Naive thymus-derived CD8-positive, alpha-beta T cell (primary cell): ENCODE measurements around the gene ADAM22. TPM values are rescaled to one million over a fixed set of nuclear protein-coding genes. Genes with fewer than 3 reads are reported as not detected.

Experiments
- ATAC-seq, 2 donors: fragments of 150-1000 bp; cut with Tn5 transposase in 1 of 2; sonication (Bioruptor Pico), chemical (Tn5 transposase) in 1 of 2; 1 replicate in 1 of 2; 2 replicates in 1 of 2; pipeline ENCODE4 v1.10.0; 2021; ENCODE audit warnings: mild to moderate bottlenecking in 2 of 2, moderate library complexity in 2 of 2
- POLR2A ChIA-PET: fragments of 350-600 bp; sonication (Branson Sonifier 250); formaldehyde crosslinking; loops from one replicate; lab custom pipeline; 2021; ENCODE audit warnings: antibody characterized with exemption; lab: Charles Lee
- DNase-seq, 10 donors: peaks; one replicate each; pipeline versions ENCODE4 v3.0.0 to v3.0.0-alpha.2; 2020 to 2022
- H3K27ac Mint-ChIP-seq, 10 donors: one replicate each; pipeline ENCODE4 v1.8.0; 2020 to 2022; ENCODE audit warnings: mild to moderate bottlenecking in 10 of 10, mixed read lengths in 10 of 10, moderate library complexity in 4 of 10, inconsistent platforms in 1 of 10
- H3K27me3 Mint-ChIP-seq, 5 donors: one replicate each; pipeline ENCODE4 v1.8.0; 2021 to 2022; ENCODE audit warnings: mixed read lengths in 5 of 5
- H3K36me3 Mint-ChIP-seq, 3 donors: one replicate each; pipeline ENCODE4 v1.8.0; 2020 to 2022; ENCODE audit warnings: mixed read lengths in 3 of 3, mild to moderate bottlenecking in 2 of 3, inconsistent platforms in 1 of 3
- H3K4me1 Mint-ChIP-seq, 4 donors: one replicate each; pipeline ENCODE4 v1.8.0; 2021 to 2022; ENCODE audit warnings: mixed read lengths in 4 of 4
- H3K4me3 Mint-ChIP-seq, 10 donors: one replicate each; pipeline ENCODE4 v1.8.0; 2020 to 2022; ENCODE audit warnings: mild to moderate bottlenecking in 10 of 10, mixed read lengths in 10 of 10, moderate library complexity in 6 of 10, inconsistent platforms in 1 of 10
- H3K9me3 Mint-ChIP-seq, 9 donors: one replicate each; pipeline ENCODE4 v1.8.0; 2020 to 2022; ENCODE audit warnings: mixed read lengths in 9 of 9, mild to moderate bottlenecking in 3 of 9, inconsistent platforms in 1 of 9, moderate library complexity in 1 of 9
- polyA plus RNA-seq, 3 donors: library from polyadenylated mRNA; unstranded; fragments of 300-500 nt; fragmentation: Illumina TruSeq; gene quantifications; one replicate each; pipeline ENCODE4 v1.2.3, GENCODE V29; 2021
- total RNA-seq, 8 experiments: library from RNA in 2 of 8; stranded (reverse) in 2 of 8; gene quantifications; one replicate each; pipeline ENCODE4 v1.2.3 and lab custom pipeline; 2021 to 2026

The ADAM22 gene
- total and polyA plus RNA-seq, 5 experiments from 2014 or later: 0.60 to 9.2 (median 1.6) TPM

- DNase-seq: peak; percentile 85 to 96 (median 91)
- ATAC-seq: peak; percentile 95 to 98
- POLR2A ChIA-PET: interaction anchor here (1.4 kb wide), 1 partner anchor 286 kb away, joined by 4 read pairs; the partner anchor contains the start of gene ADAM22
- H3K9me3 Mint-ChIP-seq: no peaks in the 10 kb centered on the region
- H3K36me3 Mint-ChIP-seq: peaks cover 0 to 22% (median 0%) of the 10 kb centered on the region in 3 donors
- H3K4me1 Mint-ChIP-seq: peaks cover 14 to 47% (median 36%) of the 10 kb centered on the region in 4 donors
- no peaks in the 10 kb centered on the region for H3K27me3 Mint-ChIP-seq
- peak within 1 kb of the TSS; percentile 86 to 99 (median 97) for H3K27ac Mint-ChIP-seq
- peak within 1 kb of the TSS; percentile 88 to 99 (median 98) for H3K4me3 Mint-ChIP-seq
Measured at GRCh38 chr7:88219781-88220747, 286.0 kb downstream of the ADAM22 start, which contains the start of gene SRI. Gene SRI (minus strand): TSS chr7:88220038. CDS start chr7:88220026, 12 bp downstream.

DNA sequence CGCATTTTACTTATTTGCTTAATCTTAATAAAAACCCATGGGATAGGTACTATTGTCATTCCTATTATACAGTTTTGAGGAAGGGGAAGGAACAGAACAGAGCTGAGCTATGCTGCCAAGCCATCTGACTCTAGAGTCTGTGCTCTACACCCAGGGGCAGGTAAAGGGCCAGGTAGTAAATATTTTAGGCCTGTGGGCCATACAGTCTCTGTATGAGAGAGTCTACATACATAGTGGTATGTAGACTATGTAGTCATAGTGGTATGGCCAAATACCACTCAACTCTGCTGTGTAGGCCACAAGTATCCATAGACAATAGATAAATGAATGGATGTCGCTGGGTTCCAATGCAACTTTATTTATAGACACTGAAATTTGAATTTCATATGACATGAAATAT lies 289.2 kb downstream of the ADAM22 start:
- no peak for DNase-seq
- peaks cover 0 to 5% (median under 1%) of the 10 kb centered on the region in 9 donors for H3K9me3 Mint-ChIP-seq
- H3K27me3 Mint-ChIP-seq: peaks cover 0 to 6% (median 1%) of the 10 kb centered on the region in 5 donors
- no peak overlapping the region for H3K4me3 Mint-ChIP-seq
- no peak for ATAC-seq
- H3K27ac Mint-ChIP-seq: no peak overlapping the region
- POLR2A ChIA-PET: no interaction called here
- H3K36me3 Mint-ChIP-seq: peaks cover 0 to 2% (median 0%) of the 10 kb centered on the region in 3 donors
- H3K4me1 Mint-ChIP-seq: peaks cover 8 to 22% (median 21%) of the 10 kb centered on the region in 4 donors

DNA sequence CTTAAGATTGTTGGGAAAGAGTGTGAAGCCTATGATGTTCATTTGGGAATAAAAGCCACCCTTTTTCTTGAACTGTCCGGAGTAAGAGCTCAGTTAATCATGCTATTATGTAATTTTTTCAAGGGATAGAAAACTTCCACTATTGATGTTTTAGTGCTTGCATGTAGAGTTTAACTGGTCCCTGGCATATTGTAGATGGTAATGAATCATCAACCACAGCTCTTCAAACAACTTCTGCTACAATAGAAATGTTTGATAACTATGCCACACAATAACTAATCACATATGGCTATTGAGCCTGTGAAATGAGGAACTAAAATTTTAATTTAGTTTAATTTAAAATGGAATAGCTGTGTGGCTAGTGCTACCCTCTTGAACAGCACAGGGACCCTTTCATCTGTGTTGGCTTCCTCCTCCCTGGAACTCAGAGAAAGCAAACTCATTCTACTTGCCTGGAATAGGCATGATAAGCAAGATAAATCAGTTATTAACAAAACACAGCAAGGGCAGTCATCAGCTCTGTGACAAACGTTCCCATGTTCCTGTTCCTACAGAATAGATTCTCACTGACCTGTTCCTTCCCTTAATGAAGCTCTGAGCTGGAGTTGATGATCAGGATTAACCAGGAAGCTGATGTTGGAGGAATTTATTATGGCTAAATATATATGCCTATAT lies 290.7 kb downstream of the ADAM22 start:
- Mint-ChIP-seq H3K4me3 (no peak overlapping the region), H3K27ac (no peak overlapping the region), H3K27me3 (peaks cover 0 to 12% (median 8%) of the 10 kb centered on the region in 5 donors), H3K4me1 (peaks cover 5 to 14% (median 13%) of the 10 kb centered on the region in 4 donors), H3K9me3 (peaks cover 0 to 14% (median 6%) of the 10 kb centered on the region in 9 donors), H3K36me3 (peaks cover 0 to 7% (median 0%) of the 10 kb centered on the region in 3 donors)
- POLR2A ChIA-PET: no interaction called here
- no peak for ATAC-seq
- DNase-seq: no peak

DNA sequence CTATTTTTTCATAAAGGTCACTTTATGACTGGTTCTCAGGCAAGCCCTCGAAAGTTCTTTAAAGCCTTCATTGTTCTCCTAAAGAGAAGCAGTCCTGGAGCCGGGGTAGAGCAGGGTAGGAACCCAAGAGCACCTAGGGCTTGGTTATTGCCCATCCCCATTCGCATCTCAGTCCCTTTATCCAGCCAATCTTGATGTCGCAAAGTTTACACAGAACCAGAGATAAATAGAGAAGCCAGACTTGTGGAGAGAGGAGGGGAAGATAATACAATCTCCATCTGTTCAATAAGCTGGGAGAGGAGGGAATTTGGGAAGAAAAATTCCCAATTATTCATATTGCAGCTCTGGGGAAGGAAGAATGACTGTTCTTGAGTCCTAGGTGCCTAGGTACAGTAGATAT lies 292.1 kb downstream of the ADAM22 start:
- no peak for ATAC-seq
- Mint-ChIP-seq H3K36me3 (peaks cover 0 to 7% (median 0%) of the 10 kb centered on the region in 3 donors), H3K9me3 (peaks cover 0 to 14% (median 6%) of the 10 kb centered on the region in 9 donors), H3K27me3 (peaks cover 0 to 17% (median 10%) of the 10 kb centered on the region in 5 donors), H3K4me3 (no peak overlapping the region), H3K27ac (no peak overlapping the region), H3K4me1 (peaks cover under 1 to 2% (median 2%) of the 10 kb centered on the region in 4 donors)
- no peak for DNase-seq
- POLR2A ChIA-PET: no interaction called here

- ATAC-seq (no peak), DNase-seq (no peak)
- H3K4me3 Mint-ChIP-seq: no peak overlapping the region
- H3K9me3 Mint-ChIP-seq: peaks cover 0 to 14% (median 6%) of the 10 kb centered on the region in 9 donors
- H3K4me1 Mint-ChIP-seq: no peaks in the 10 kb centered on the region
- H3K36me3 Mint-ChIP-seq: peaks cover 0 to 7% (median 0%) of the 10 kb centered on the region in 3 donors
- POLR2A ChIA-PET: no interaction called here
- H3K27me3 Mint-ChIP-seq: peaks cover 1 to 22% (median 12%) of the 10 kb centered on the region in 5 donors
- no peak overlapping the region for H3K27ac Mint-ChIP-seq
Measured at GRCh38 chr7:88226886-88227516, 292.9 kb downstream of the ADAM22 start.

- POLR2A ChIA-PET: no interaction called here
- Mint-ChIP-seq H3K4me1 (no peaks in the 10 kb centered on the region), H3K9me3 (peaks cover 0 to 14% (median 6%) of the 10 kb centered on the region in 9 donors), H3K36me3 (peaks cover 0 to 7% (median 0%) of the 10 kb centered on the region in 3 donors), H3K27ac (no peak overlapping the region), H3K27me3 (peaks cover 1 to 22% (median 12%) of the 10 kb centered on the region in 5 donors), H3K4me3 (no peak overlapping the region)
- ATAC-seq (no peak), DNase-seq (no peak)
Measured at GRCh38 chr7:88229302-88229995, 295.4 kb downstream of the ADAM22 start.

DNA sequence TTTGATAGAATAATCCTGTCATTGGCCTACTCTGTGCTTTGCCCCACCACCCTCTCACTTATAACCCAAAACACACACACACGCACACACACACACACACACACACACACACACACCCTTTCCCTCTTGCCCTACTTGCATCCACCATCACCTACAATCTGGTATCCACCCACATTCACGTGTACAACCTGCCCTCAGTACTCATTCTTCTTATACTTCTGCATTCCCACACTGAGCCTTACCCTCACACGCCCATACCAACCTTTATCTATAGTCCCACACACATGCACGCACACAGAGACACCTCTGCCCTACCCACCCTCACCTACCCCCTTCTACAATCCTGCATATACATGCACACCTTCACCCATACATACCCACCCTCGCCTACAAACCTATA lies 296.6 kb downstream of the ADAM22 start:
- no peak for DNase-seq
- Mint-ChIP-seq H3K27ac (no peak overlapping the region), H3K4me1 (no peaks in the 10 kb centered on the region), H3K4me3 (no peak overlapping the region), H3K9me3 (peaks cover 0 to 14% (median 6%) of the 10 kb centered on the region in 9 donors), H3K27me3 (peaks cover 5 to 33% (median 14%) of the 10 kb centered on the region in 5 donors), H3K36me3 (peaks cover 0 to 7% (median 0%) of the 10 kb centered on the region in 3 donors)
- ATAC-seq: no peak
- POLR2A ChIA-PET: no interaction called here

- DNase-seq (no peak), ATAC-seq (no peak)
- Mint-ChIP-seq H3K36me3 (peaks cover 0 to under 1% (median 0%) of the 10 kb centered on the region in 3 donors), H3K27ac (no peak overlapping the region), H3K9me3 (peaks cover 0 to 6% (median 2%) of the 10 kb centered on the region in 9 donors), H3K27me3 (peaks cover 9 to 33% (median 10%) of the 10 kb centered on the region in 5 donors), H3K4me3 (no peak overlapping the region), H3K4me1 (no peaks in the 10 kb centered on the region)
- POLR2A ChIA-PET: no interaction called here
Measured at GRCh38 chr7:88233828-88234227, 299.8 kb downstream of the ADAM22 start.

DNA sequence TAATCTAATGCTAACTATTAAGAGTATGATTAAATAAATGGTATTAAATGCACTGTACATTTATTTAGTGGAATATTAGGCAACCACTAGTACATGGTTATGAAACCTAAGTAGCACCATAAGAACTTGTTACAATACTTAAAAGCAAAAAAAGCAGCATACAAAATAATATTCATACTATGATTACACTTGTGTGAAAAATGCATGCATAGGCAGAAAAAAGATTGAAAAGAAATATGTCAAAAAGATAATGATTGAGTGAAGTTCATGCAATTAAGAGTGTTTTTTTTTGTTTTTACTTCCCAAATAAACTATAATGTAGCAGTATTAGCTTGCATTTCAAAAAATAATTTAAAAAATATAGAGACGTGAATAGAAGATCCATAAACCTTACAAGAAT lies 305.8 kb downstream of the ADAM22 start:
- Mint-ChIP-seq H3K9me3 (no peaks in the 10 kb centered on the region), H3K27ac (no peak overlapping the region), H3K27me3 (peaks cover 2 to 11% (median 7%) of the 10 kb centered on the region in 5 donors), H3K4me3 (no peak overlapping the region), H3K36me3 (no peaks in the 10 kb centered on the region), H3K4me1 (no peaks in the 10 kb centered on the region)
- DNase-seq (no peak), ATAC-seq (no peak)
- POLR2A ChIA-PET: no interaction called here

- DNase-seq: peak in 3 of 10 donors; percentile 5 to 19 (median 16)
- Mint-ChIP-seq H3K27me3 (peaks cover 0 to 17% (median 4%) of the 10 kb centered on the region in 5 donors), H3K36me3 (no peaks in the 10 kb centered on the region), H3K9me3 (no peaks in the 10 kb centered on the region), H3K4me3 (no peak overlapping the region), H3K4me1 (no peaks in the 10 kb centered on the region), H3K27ac (no peak overlapping the region)
- POLR2A ChIA-PET: interaction anchor here (0.6 kb wide), 1 partner anchor 63 kb away, joined by 3 read pairs; no protein-coding TSS in a partner anchor
- ATAC-seq: peak in 1 of 2 donors; percentile 46
Measured at GRCh38 chr7:88243345-88243909, 309.4 kb downstream of the ADAM22 start.

DNA sequence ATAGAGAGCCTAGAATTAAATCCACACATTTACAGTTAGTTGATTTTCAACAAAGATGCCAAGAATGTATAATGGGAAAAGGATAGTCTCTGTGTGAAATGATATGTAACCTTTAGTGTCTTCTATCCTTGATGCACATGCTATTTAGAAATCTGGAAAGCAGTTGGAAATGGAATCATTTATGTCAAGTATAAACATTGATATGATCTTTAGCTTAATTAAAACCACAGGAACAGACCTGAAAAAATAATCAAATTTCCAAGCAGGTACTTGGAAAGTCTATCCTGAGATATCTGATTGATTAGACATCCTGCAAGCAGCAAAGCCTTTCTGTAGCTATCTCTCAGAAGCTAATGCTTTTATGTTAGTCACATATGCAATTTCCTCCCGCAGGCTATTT lies 310.2 kb downstream of the ADAM22 start:
- Mint-ChIP-seq H3K4me3 (no peak overlapping the region), H3K27me3 (peaks cover 0 to 22% (median 4%) of the 10 kb centered on the region in 5 donors), H3K9me3 (no peaks in the 10 kb centered on the region), H3K27ac (no peak overlapping the region), H3K4me1 (no peaks in the 10 kb centered on the region), H3K36me3 (no peaks in the 10 kb centered on the region)
- POLR2A ChIA-PET: no interaction called here
- ATAC-seq: no peak
- DNase-seq: no peak
